Endothelial cell of umbilical vein (primary cell): ENCODE measurements around the gene LAMTOR5.

Source experiments
- JUN ChIP-seq: IDR thresholded peaks from 2 replicates; pipeline ENCODE4 v1.6.1; 2011; ENCODE audit warnings: borderline replicate concordance, low read depth; ENCODE audit not compliant: insufficient read length, insufficient read depth
- POLR2A ChIP-seq: IDR thresholded peaks from 2 replicates; pipeline ENCODE4 v1.6.1; 2012; ENCODE audit warnings: low read depth, mild to moderate bottlenecking, control low read depth, low read length

DNA sequence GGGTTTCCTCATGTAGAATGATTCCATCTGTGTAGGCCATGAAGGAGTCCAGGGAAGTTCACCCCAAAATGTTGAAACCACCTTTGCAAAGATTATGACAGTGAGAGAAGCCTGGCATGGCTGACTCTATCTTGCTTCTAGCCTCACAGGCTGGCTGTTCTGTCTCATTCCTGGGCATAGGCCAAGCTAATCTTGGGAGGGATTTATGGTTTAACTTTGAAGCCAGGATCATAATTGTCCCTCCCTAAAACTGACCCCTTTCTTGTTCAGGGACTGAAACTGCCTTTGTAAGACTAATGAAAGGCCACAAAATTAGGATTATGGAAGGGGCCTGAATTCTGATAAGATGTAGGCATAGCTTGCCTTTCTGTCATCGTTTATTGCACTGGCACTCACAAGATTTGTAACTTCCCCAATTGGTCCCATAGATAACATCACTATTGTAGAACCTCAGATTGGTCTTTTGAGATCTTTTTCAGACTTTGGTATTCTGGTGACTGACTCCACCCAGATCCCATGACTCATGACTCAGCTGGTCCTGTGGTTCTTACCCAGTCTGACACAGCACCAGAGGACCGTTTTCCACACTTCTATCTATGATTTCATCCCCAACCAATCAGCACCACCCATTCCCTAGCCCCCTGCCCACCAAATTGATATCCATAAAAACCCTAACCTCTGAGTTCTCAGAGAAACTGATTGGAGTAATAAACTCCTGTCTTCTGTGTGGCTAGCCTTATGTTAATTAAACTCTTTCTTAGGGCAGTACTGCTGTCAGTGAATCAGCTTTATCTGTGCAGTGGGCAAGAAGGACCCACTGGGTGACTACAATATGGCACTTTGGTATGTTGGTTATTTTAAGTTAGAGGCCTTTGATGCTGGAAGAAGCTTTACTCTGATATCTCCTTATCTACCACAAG is 13.6 kb upstream of the LAMTOR5 start:
- no peak for TF ChIP-seq POLR2A
- TF ChIP-seq JUN = no peak
